Liver (tissue), 9 donors: ENCODE results near the gene PWWP3B. TPM values are rescaled to one million over a fixed set of nuclear protein-coding genes. Genes with fewer than 3 reads are reported as not detected.
A peak's percentile ranks its signal among the peaks of the same experiment; 100 is the strongest.
"Not testable (repeated sequence)": the region's sequence is repeated elsewhere in the genome, so short reads cannot be mapped to it uniquely, and the experiment has no call there.

Experiments used
- DNase-seq: peaks from one replicate; pipeline ENCODE4 v3.0.0-alpha.2; 2017; ENCODE audit warnings: low spot score
- H3K27ac ChIP-seq, 2 donors: one replicate each; pipeline ENCODE4 v1.7.0; 2013; ENCODE audit warnings: inconsistent platforms in 2 of 2, low read length in 2 of 2, control low read depth in 1 of 2, low read depth in 1 of 2, mild to moderate bottlenecking in 1 of 2
- H3K27me3 ChIP-seq, 4 donors: one replicate each; pipeline versions ENCODE4 v1.6.1 to v1.7.0; 2013; ENCODE audit warnings: low read length in 3 of 4, inconsistent platforms in 1 of 4, mild to moderate bottlenecking in 1 of 4, moderate library complexity in 1 of 4; ENCODE audit not compliant: control insufficient read depth in 4 of 4, insufficient read depth in 4 of 4
- H3K36me3 ChIP-seq, 4 donors: one replicate each; pipeline versions ENCODE4 v1.6.1 to v1.7.0; 2013; ENCODE audit warnings: low read length in 3 of 4, mild to moderate bottlenecking in 3 of 4, low read depth in 1 of 4, moderate library complexity in 1 of 4; ENCODE audit not compliant: control insufficient read depth in 4 of 4, insufficient read depth in 3 of 4
- H3K4me1 ChIP-seq, 4 donors: one replicate each; pipeline versions ENCODE4 v1.6.1 to v1.7.0; 2013; ENCODE audit warnings: low read length in 3 of 4, mild to moderate bottlenecking in 3 of 4, moderate library complexity in 1 of 4; ENCODE audit not compliant: control insufficient read depth in 4 of 4, insufficient read depth in 4 of 4
- H3K4me3 ChIP-seq, 3 donors: one replicate each; pipeline versions ENCODE4 v1.6.1 to v1.7.0; 2013; ENCODE audit warnings: low read length in 3 of 3, control low read depth in 1 of 3, low read depth in 1 of 3, mild to moderate bottlenecking in 1 of 3
- H3K9ac ChIP-seq, 2 donors: one replicate each; pipeline ENCODE4 v1.7.0; 2013; ENCODE audit warnings: low read length in 2 of 2, mild to moderate bottlenecking in 2 of 2, moderate library complexity in 2 of 2, control low read depth in 1 of 2, low read depth in 1 of 2
- H3K9me3 ChIP-seq, 4 donors: one replicate each; pipeline versions ENCODE4 v1.6.1 to v1.7.0; 2013; ENCODE audit warnings: low read length in 3 of 4; ENCODE audit not compliant: control insufficient read depth in 4 of 4
- EGR1 ChIP-seq, 2 donors: IDR thresholded peaks; 2 replicates each; pipeline ENCODE4 v1.6.1; 2016 to 2018; ENCODE audit warnings: antibody characterized with exemption in 2 of 2, low read depth in 2 of 2
- FOXA1 ChIP-seq: IDR thresholded peaks from 2 replicates; pipeline ENCODE4 v1.6.1; 2016; ENCODE audit warnings: antibody characterized with exemption
- FOXA2 ChIP-seq: IDR thresholded peaks from 2 replicates; pipeline ENCODE4 v1.6.1; 2016; ENCODE audit warnings: antibody characterized with exemption
- GABPA ChIP-seq, 2 donors: IDR thresholded peaks in 1 of 2; conservative IDR thresholded peaks in 1 of 2; 2 replicates each; pipeline ENCODE4 v1.6.1; 2016; ENCODE audit warnings: antibody characterized with exemption in 2 of 2, mild to moderate bottlenecking in 1 of 2, moderate library complexity in 1 of 2
- HNF4A ChIP-seq, 2 donors: conservative IDR thresholded peaks; 2 replicates each; pipeline ENCODE4 v1.6.1; 2016; ENCODE audit warnings: antibody characterized with exemption in 2 of 2, mild to moderate bottlenecking in 2 of 2
- HNF4G ChIP-seq: IDR thresholded peaks from 2 replicates; pipeline ENCODE4 v1.6.1; 2016; ENCODE audit warnings: antibody characterized with exemption
- JUND ChIP-seq, 2 donors: IDR thresholded peaks; 2 replicates each; pipeline ENCODE4 v1.6.1; 2016; ENCODE audit warnings: antibody characterized with exemption in 2 of 2
- RAD21 ChIP-seq, 2 donors: IDR thresholded peaks; 2 replicates each; pipeline ENCODE4 v1.6.1; 2016; ENCODE audit warnings: antibody characterized with exemption in 2 of 2, mild to moderate bottlenecking in 2 of 2
- RXRA ChIP-seq, 2 donors: IDR thresholded peaks; 2 replicates each; pipeline ENCODE4 v1.6.1; 2017 to 2018; ENCODE audit warnings: antibody characterized with exemption in 2 of 2, mild to moderate bottlenecking in 1 of 2
- SP1 ChIP-seq: IDR thresholded peaks from 2 replicates; pipeline ENCODE4 v1.6.1; 2018; ENCODE audit warnings: antibody characterized with exemption, mild to moderate bottlenecking
- YY1 ChIP-seq: IDR thresholded peaks from 2 replicates; pipeline ENCODE4 v1.6.1; 2016; ENCODE audit warnings: antibody characterized with exemption, mild to moderate bottlenecking
- WGBS: extraction: QIAGEN DNeasy Blood & Tissue Kit; methylation state at CpG from one replicate; pipeline ENCODE4 v1.1.7; 2013; 5-methylcytosine and 5-hydroxymethylcytosine counted together
- polyA plus RNA-seq, 2 donors: library from polyadenylated mRNA; stranded (reverse) in 1 of 2; unstranded in 1 of 2; fragments of 200-250 nt in 1 of 2; fragments of >200 nt in 1 of 2; fragmentation: Nextera tagmentation in 1 of 2; extraction: Ambion mirVana in 1 of 2; gene quantifications; one replicate each; pipeline versions ENCODE4 v1.2.1 to v1.2.3, GENCODE V29; 2013 to 2015
- total RNA-seq, 2 donors: library from RNA; depleted of rRNA; stranded (reverse); fragments of >200 nt; gene quantifications; one replicate each; pipeline ENCODE4 v1.2.3, GENCODE V29; 2014
- TF ChIP-seq, protein P1 (sequence below): IDR thresholded peaks from 2 replicates; pipeline ENCODE4 v1.6.1; 2016; ENCODE audit warnings: antibody characterized with exemption
- TF ChIP-seq, protein P2 (sequence below): IDR thresholded peaks from 2 replicates; pipeline ENCODE4 v1.6.1; 2016; ENCODE audit warnings: antibody characterized with exemption
- TF ChIP-seq, protein P3 (sequence below): fragments of 150-350 bp; IDR thresholded peaks from 2 replicates; pipeline ENCODE4 v1.5.1; 2017; ENCODE audit warnings: improper control_type of control experiment, low read depth, low read length; ENCODE audit not compliant: missing input control
- TF ChIP-seq, protein P4 (sequence below): IDR thresholded peaks from 2 replicates; pipeline ENCODE4 v1.6.1; 2016; ENCODE audit warnings: antibody characterized with exemption
- donor health status: healthy.
- donor health status: healthy.
- donor health status: healthy.
- donor health status: healthy.
- donor health status: healthy.

The PWWP3B gene
- total and polyA plus RNA-seq, 4 donors = 0.36 to 2.2 (median 1.4) TPM

DNA sequence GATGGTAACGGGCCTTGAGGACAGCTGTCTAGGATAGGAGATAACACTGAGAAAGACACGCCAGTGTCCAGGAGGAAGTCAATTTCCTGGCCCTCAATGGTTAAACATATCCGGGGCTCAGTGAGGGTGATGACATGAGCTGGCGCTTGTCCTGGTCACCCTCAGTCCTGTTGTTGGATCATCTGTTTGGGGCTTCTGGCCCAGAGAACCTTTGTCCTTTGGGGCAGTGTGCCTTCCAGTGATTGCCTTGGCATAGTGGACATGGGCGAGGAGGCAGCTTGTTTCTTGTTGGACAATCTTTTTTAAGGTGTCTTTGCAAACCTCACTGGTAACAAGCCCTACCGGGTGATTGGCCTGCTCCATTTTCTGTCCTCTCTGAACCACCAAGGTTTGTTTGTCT is 15.6 kb downstream of the PWWP3B start:
- not testable (repeated sequence) for DNase-seq, H3K27ac ChIP-seq, H3K4me1 ChIP-seq, H3K9me3 ChIP-seq, H3K4me3 ChIP-seq, H3K9ac ChIP-seq, H3K36me3 ChIP-seq, H3K27me3 ChIP-seq
- TF ChIP-seq HNF4A (conservative IDR thresholded peaks at IDR 0.05) (peak; percentile 41 to 65), HNF4G (peak; percentile 15), SP1 (peak; percentile 15)
- WGBS = 52% methylated on average over 6 of the region's 6 CpGs

DNA sequence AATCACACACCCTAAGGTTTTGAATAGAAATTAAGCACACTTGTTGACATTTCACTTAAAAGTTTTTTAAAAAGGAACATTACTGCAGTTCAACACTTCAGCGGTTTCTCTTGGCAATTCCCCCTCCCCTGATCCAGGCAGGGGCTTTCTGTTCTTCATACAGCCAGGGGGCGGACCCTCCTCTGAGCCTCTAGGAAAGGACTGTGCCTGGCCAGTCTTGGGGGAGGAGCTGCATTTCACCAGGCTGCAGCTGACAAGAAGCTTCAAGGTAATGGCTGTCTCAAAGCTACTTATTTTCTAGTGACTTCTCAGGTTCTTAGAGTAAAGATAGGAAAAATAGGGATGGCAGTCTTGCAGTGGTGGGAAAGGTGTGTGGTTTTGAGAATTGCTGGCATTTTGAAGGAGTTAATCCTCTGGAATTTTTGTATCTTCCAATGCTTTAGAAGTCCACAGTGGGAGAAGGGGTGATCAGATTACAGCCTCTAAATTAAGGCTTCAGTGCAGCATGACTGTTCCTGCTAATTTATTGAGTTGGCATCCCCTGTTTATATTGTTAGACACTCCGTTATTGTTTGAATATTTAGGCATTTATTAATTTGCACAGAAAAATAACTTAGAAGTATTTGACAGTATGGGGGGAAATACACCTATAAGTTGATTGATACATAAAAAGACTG is 33.5 kb downstream of the PWWP3B start:
- H3K4me1 ChIP-seq = no peaks in the 10 kb centered on the region
- no peak overlapping the region for H3K9ac ChIP-seq
- H3K27me3 ChIP-seq = no peaks in the 10 kb centered on the region
- WGBS = 63% methylated on average over 3 of the region's 3 CpGs
- H3K9me3 ChIP-seq = no peaks in the 10 kb centered on the region
- no peak for TF ChIP-seq FOXA2
- no peak for TF ChIP-seq RAD21 (IDR thresholded peaks at IDR 0.05)
- no peak for TF ChIP-seq SP1
- TF ChIP-seq JUND (IDR thresholded peaks at IDR 0.05) = no peak
- no peak for TF ChIP-seq YY1
- TF ChIP-seq, protein P1, sequence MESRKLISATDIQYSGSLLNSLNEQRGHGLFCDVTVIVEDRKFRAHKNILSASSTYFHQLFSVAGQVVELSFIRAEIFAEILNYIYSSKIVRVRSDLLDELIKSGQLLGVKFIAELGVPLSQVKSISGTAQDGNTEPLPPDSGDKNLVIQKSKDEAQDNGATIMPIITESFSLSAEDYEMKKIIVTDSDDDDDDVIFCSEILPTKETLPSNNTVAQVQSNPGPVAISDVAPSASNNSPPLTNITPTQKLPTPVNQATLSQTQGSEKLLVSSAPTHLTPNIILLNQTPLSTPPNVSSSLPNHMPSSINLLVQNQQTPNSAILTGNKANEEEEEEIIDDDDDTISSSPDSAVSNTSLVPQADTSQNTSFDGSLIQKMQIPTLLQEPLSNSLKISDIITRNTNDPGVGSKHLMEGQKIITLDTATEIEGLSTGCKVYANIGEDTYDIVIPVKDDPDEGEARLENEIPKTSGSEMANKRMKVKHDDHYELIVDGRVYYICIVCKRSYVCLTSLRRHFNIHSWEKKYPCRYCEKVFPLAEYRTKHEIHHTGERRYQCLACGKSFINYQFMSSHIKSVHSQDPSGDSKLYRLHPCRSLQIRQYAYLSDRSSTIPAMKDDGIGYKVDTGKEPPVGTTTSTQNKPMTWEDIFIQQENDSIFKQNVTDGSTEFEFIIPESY = no peak
- TF ChIP-seq, protein P2, sequence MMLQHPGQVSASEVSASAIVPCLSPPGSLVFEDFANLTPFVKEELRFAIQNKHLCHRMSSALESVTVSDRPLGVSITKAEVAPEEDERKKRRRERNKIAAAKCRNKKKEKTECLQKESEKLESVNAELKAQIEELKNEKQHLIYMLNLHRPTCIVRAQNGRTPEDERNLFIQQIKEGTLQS = no peak
- TF ChIP-seq HNF4A (conservative IDR thresholded peaks at IDR 0.05) = no peak
- TF ChIP-seq RXRA (IDR thresholded peaks at IDR 0.05) = no peak
- TF ChIP-seq GABPA (IDR thresholded peaks at IDR 0.05 in 1 of 2, conservative IDR thresholded peaks at IDR 0.05 in 1 of 2) = no peak
- no peak for TF ChIP-seq EGR1 (IDR thresholded peaks at IDR 0.05; ENCODE audit: low read depth in 2 of 2)
- TF ChIP-seq FOXA1 = no peak
- TF ChIP-seq, protein P3, sequence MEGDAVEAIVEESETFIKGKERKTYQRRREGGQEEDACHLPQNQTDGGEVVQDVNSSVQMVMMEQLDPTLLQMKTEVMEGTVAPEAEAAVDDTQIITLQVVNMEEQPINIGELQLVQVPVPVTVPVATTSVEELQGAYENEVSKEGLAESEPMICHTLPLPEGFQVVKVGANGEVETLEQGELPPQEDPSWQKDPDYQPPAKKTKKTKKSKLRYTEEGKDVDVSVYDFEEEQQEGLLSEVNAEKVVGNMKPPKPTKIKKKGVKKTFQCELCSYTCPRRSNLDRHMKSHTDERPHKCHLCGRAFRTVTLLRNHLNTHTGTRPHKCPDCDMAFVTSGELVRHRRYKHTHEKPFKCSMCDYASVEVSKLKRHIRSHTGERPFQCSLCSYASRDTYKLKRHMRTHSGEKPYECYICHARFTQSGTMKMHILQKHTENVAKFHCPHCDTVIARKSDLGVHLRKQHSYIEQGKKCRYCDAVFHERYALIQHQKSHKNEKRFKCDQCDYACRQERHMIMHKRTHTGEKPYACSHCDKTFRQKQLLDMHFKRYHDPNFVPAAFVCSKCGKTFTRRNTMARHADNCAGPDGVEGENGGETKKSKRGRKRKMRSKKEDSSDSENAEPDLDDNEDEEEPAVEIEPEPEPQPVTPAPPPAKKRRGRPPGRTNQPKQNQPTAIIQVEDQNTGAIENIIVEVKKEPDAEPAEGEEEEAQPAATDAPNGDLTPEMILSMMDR = no peak
- no peak for TF ChIP-seq HNF4G
- H3K27ac ChIP-seq = no peak overlapping the region
- no peak overlapping the region for H3K4me3 ChIP-seq
- no peaks in the 10 kb centered on the region for H3K36me3 ChIP-seq
- DNase-seq = no peak

DNA sequence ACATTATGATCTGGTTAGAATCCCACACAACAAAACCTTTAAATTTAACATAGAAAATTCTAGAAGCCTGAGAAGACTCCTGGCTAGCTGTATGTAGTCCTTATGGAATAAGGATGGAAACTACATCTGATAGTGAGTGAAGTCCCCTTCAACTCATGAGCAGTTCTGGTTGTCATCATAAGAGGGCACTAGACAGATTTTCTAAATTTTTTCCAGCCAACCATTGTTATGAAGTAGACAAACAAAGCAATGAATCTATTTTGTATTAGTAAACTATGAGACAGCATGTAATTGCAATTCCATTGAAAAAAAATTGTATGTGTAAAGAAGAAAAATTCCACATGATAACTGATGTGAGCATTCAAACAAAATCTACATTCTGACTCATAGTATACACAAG is 35.2 kb downstream of the PWWP3B start:
- DNase-seq = no peak
- H3K36me3 ChIP-seq = no peaks in the 10 kb centered on the region
- no peaks in the 10 kb centered on the region for H3K4me1 ChIP-seq
- H3K9ac ChIP-seq = no peak overlapping the region
- H3K9me3 ChIP-seq = no peaks in the 10 kb centered on the region
- TF ChIP-seq JUND (IDR thresholded peaks at IDR 0.05) (no peak), GABPA (IDR thresholded peaks at IDR 0.05 in 1 of 2, conservative IDR thresholded peaks at IDR 0.05 in 1 of 2) (no peak), SP1 (no peak)
- TF ChIP-seq, protein P4, sequence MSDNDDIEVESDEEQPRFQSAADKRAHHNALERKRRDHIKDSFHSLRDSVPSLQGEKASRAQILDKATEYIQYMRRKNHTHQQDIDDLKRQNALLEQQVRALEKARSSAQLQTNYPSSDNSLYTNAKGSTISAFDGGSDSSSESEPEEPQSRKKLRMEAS = no peak
- no peak overlapping the region for H3K27ac ChIP-seq
- no peak overlapping the region for H3K4me3 ChIP-seq
- no peaks in the 10 kb centered on the region for H3K27me3 ChIP-seq
